Panc1 (cell line): ENCODE measurements around the gene TMEM164. TPM values are rescaled to one million over a fixed set of nuclear protein-coding genes. Genes with fewer than 3 reads are reported as not detected.

ENCODE experiments used
- ATAC-seq: fragments of 200-7000 bp; cut with Tn5 transposase; 2 replicates; pipeline ENCODE4 v1.9.1; 2020; ENCODE audit warnings: mild to moderate bottlenecking, moderate library complexity
- BruUV-seq: library from RNA; stranded (reverse); fragments of 400-500 nt; replicated peaks from 2 replicates; lab custom pipeline; 2021; lab: Mats Ljungman, UMichigan
- CTCF ChIA-PET: fragments of 300-600 bp; sonication (Branson Sonifier 250); formaldehyde crosslinking; loops from one replicate; lab custom pipeline; 2022; ENCODE audit warnings: antibody characterized with exemption; lab: Charles Lee
- POLR2A ChIA-PET: fragments of 300-600 bp; sonication (Branson Sonifier 250); formaldehyde crosslinking; loops from one replicate; lab custom pipeline; 2022; ENCODE audit warnings: antibody characterized with exemption; lab: Charles Lee
- DNase-seq: peaks from one replicate; pipeline ENCODE4 v3.0.0-alpha.2; 2010; ENCODE audit warnings: low read depth, low spot score
- H3K27ac ChIP-seq: 2 replicates; pipeline ENCODE4 v1.5.1; 2011; ENCODE audit warnings: mild to moderate bottlenecking, low read length, inconsistent platforms
- H3K27me3 ChIP-seq: fragments of 200-500 bp; sonication (Bioruptor generic); 2 replicates; pipeline ENCODE4 v1.6.0; 2014; ENCODE audit warnings: low read length, inconsistent platforms; ENCODE audit not compliant: control insufficient read depth, insufficient read depth
- H3K36me3 ChIP-seq: fragments of 200-500 bp; sonication (Bioruptor generic); 2 replicates; pipeline ENCODE4 v1.5.1; 2014; ENCODE audit warnings: inconsistent platforms, mild to moderate bottlenecking, low read length, moderate library complexity; ENCODE audit not compliant: control insufficient read depth, insufficient read depth
- H3K4me1 ChIP-seq: 2 replicates; pipeline ENCODE4 v1.5.1; 2011; ENCODE audit warnings: inconsistent platforms, mild to moderate bottlenecking, low read length, moderate library complexity; ENCODE audit not compliant: control insufficient read depth, insufficient read depth
- H3K4me3 ChIP-seq, 2 experiments: 2 replicates each; pipeline ENCODE4 v1.5.1; 2011 to 2012; ENCODE audit warnings: low read depth in 2 of 2, low read length in 2 of 2, mild to moderate bottlenecking in 2 of 2, inconsistent platforms in 1 of 2, moderate library complexity in 1 of 2
- H3K9me3 ChIP-seq: fragments of 200-500 bp; sonication (Bioruptor generic); 2 replicates; pipeline ENCODE4 v1.5.1; 2014; ENCODE audit warnings: low read depth, mild to moderate bottlenecking, inconsistent platforms, low read length, moderate library complexity; ENCODE audit not compliant: control insufficient read depth, insufficient read depth
- POLR2AphosphoS5 ChIP-seq: IDR thresholded peaks from 2 replicates; pipeline ENCODE4 v1.6.1; 2012; ENCODE audit warnings: mild to moderate bottlenecking, low read depth, low read length, moderate library complexity
- SIN3A ChIP-seq: IDR thresholded peaks from 2 replicates; pipeline ENCODE4 v1.6.1; 2012; ENCODE audit warnings: low read depth, mild to moderate bottlenecking, low read length, moderate library complexity, borderline replicate concordance; ENCODE audit not compliant: insufficient read depth
- TCF7L2 ChIP-seq: IDR thresholded peaks from 2 replicates; pipeline ENCODE4 v1.6.1; 2011; ENCODE audit warnings: mild to moderate bottlenecking, low read depth, low read length, inconsistent platforms
- in situ Hi-C: cut with HindIII; loops from 2 replicates; pipeline ENCODE4 v1.10.0; 2016; ENCODE audit warnings: low sequenced_read_pairs, low pct_unique_long_range_greater_than_20kb
- intact Hi-C: fragments of 100-400 bp; cut with micrococcal nuclease; formaldehyde crosslinking; loops from one replicate; pipeline ENCODE4 v1.10.0; 2022; ENCODE audit not compliant: unreplicated experiment
- total RNA-seq: library from RNA; stranded (reverse); gene quantifications from one replicate; pipeline ENCODE4 v1.2.1, GENCODE V29; 2021; ENCODE audit not compliant: unreplicated experiment
- TF ChIP-seq, protein P1 (sequence below), 2 experiments: IDR thresholded peaks; 2 replicates each; pipeline ENCODE4 v1.6.1; 2011 to 2012; ENCODE audit warnings: low read depth in 2 of 2, control low read depth in 1 of 2, low read length in 1 of 2, mild to moderate bottlenecking in 1 of 2, moderate library complexity in 1 of 2; ENCODE audit not compliant: insufficient read depth in 1 of 2
- TF ChIP-seq, protein P2 (sequence below): fragments of 450-650 bp; IDR thresholded peaks from 2 replicates; pipeline ENCODE4 v1.5.1; 2017; ENCODE audit warnings: mild to moderate bottlenecking

TMEM164 gene
- total RNA-seq, 1 experiment from 2014 or later, result 32.8 TPM

DNA sequence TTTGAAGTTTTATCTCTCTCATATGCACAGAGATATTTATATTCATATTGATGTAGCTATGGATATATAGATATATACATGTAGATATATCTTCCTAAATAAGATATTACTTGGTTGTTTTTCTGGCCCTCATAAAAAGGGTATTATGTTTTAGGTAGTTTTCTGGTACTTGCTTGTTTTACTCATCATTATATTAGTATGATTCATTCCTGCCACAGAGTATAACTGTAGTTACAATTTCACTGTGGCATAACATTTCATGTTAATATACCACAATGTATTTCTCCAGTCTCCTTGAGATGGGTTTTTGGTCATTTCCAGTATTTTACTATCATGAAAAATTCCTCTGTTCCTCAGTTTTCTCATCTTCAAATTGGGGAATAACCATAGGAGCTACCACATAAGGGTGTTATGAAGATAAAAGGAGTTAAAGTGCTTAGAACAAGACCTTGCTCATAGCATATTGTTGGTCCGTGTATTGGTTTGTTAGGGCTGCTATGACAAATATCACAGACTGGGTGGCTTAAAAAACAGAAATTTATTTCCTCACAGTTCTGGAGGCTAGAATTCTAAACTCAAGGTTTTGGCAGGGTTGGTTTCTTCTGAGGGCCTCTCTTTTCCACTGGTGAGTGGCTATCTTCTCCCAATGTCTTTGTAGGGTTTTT lies 129.7 kb downstream of the TMEM164 start:
- DNase-seq, result no peak
- Histone ChIP-seq H3K9me3 (no peaks in the 10 kb centered on the region), H3K4me3 (no peak overlapping the region), H3K4me1 (no peaks in the 10 kb centered on the region), H3K27ac (no peak overlapping the region), H3K36me3 (no peaks in the 10 kb centered on the region), H3K27me3 (no peaks in the 10 kb centered on the region)
- intact Hi-C loops (no loop called here), in situ Hi-C loops (no loop called here)
- ChIA-PET POLR2A (no interaction called here), CTCF (no interaction called here)
- ATAC-seq, result no peak
- no TSS peak for BruUV-seq
- TF ChIP-seq, protein P1, sequence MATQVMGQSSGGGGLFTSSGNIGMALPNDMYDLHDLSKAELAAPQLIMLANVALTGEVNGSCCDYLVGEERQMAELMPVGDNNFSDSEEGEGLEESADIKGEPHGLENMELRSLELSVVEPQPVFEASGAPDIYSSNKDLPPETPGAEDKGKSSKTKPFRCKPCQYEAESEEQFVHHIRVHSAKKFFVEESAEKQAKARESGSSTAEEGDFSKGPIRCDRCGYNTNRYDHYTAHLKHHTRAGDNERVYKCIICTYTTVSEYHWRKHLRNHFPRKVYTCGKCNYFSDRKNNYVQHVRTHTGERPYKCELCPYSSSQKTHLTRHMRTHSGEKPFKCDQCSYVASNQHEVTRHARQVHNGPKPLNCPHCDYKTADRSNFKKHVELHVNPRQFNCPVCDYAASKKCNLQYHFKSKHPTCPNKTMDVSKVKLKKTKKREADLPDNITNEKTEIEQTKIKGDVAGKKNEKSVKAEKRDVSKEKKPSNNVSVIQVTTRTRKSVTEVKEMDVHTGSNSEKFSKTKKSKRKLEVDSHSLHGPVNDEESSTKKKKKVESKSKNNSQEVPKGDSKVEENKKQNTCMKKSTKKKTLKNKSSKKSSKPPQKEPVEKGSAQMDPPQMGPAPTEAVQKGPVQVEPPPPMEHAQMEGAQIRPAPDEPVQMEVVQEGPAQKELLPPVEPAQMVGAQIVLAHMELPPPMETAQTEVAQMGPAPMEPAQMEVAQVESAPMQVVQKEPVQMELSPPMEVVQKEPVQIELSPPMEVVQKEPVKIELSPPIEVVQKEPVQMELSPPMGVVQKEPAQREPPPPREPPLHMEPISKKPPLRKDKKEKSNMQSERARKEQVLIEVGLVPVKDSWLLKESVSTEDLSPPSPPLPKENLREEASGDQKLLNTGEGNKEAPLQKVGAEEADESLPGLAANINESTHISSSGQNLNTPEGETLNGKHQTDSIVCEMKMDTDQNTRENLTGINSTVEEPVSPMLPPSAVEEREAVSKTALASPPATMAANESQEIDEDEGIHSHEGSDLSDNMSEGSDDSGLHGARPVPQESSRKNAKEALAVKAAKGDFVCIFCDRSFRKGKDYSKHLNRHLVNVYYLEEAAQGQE (IDR thresholded peaks at IDR 0.05; ENCODE audit: insufficient read depth in 1 of 2, low read depth in 2 of 2, low read length in 1 of 2), result no peak
- TF ChIP-seq, protein P2, sequence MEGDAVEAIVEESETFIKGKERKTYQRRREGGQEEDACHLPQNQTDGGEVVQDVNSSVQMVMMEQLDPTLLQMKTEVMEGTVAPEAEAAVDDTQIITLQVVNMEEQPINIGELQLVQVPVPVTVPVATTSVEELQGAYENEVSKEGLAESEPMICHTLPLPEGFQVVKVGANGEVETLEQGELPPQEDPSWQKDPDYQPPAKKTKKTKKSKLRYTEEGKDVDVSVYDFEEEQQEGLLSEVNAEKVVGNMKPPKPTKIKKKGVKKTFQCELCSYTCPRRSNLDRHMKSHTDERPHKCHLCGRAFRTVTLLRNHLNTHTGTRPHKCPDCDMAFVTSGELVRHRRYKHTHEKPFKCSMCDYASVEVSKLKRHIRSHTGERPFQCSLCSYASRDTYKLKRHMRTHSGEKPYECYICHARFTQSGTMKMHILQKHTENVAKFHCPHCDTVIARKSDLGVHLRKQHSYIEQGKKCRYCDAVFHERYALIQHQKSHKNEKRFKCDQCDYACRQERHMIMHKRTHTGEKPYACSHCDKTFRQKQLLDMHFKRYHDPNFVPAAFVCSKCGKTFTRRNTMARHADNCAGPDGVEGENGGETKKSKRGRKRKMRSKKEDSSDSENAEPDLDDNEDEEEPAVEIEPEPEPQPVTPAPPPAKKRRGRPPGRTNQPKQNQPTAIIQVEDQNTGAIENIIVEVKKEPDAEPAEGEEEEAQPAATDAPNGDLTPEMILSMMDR, result no peak
- TF ChIP-seq POLR2AphosphoS5, result no peak
- TF ChIP-seq SIN3A, result no peak
- no peak for TF ChIP-seq TCF7L2

DNA sequence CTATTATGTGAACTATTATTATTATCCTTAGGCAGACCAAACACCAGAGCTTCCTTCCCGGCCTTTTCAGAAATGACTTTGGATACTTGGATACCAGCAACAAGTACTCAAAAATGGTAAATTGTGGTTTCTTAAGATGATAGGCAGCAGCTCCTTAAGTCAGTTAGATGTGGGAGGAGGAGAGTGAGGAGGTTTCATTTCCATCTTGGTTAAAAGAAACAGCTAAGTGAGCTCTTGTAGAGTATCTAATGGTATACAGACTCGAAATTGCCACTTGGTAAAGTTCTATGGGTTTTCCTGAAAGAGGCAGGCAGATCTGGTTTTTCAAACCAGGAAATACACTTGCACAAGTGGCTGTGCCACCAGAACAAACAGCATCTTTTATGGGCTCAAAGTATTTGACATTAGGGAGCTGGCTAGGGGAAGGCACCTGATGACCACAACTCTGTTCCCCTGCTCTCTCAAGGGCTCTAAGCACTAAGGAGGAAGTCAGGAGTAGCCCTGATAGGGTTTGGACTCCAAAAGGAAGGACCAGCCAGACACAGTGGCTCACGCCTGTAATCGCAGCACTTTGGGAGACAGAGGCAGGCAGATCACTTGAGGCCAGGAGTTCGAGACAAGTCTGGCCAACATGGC lies 130.9 kb downstream of the TMEM164 start:
- H3K27ac ChIP-seq, result no peak overlapping the region
- BruUV-seq, result no TSS peak
- POLR2A ChIA-PET, result interaction anchor here (0.5 kb wide), 1 partner anchor 43 kb away, joined by 7 read pairs; no protein-coding TSS in a partner anchor
- H3K27me3 ChIP-seq, result no peaks in the 10 kb centered on the region
- intact Hi-C loops, result no loop called here
- H3K4me1 ChIP-seq, result no peaks in the 10 kb centered on the region
- in situ Hi-C loops, result no loop called here
- ATAC-seq (no peak), DNase-seq (no peak)
- no peaks in the 10 kb centered on the region for H3K36me3 ChIP-seq
- CTCF ChIA-PET, result no interaction called here
- H3K4me3 ChIP-seq, result no peak overlapping the region
- no peaks in the 10 kb centered on the region for H3K9me3 ChIP-seq
- TF ChIP-seq, protein P1 (IDR thresholded peaks at IDR 0.05; ENCODE audit: insufficient read depth in 1 of 2, low read depth in 2 of 2, low read length in 1 of 2), result no peak
- no peak for TF ChIP-seq SIN3A
- TF ChIP-seq, protein P2, result no peak
